HEK293 (cell line): Measurements from ENCODE around the gene GSN.

Source experiments
- CTCF ChIA-PET: fragments of 350-600 bp; formaldehyde crosslinking; extraction: SDS; loops from one replicate; lab custom pipeline; 2021; ENCODE audit warnings: antibody characterized with exemption; lab: Yijun Ruan, JAX
- POLR2A ChIA-PET: fragments of 300-600 bp; formaldehyde crosslinking; extraction: SDS; loops from one replicate; lab custom pipeline; 2020; ENCODE audit warnings: antibody characterized with exemption, inconsistent platforms; lab: Yijun Ruan, JAX
- H3K27ac ChIP-seq: fragments of 200-500 bp; sonication (Bioruptor generic); 2 replicates; pipeline ENCODE4 v1.5.1; 2014; ENCODE audit warnings: low read depth, low read length, control low read depth, inconsistent platforms; ENCODE audit errors: extremely low read depth
- H3K36me3 ChIP-seq, 2 experiments: fragments of 200-500 bp in 1 of 2; sonication (Bioruptor generic) in 1 of 2; 1 replicate in 1 of 2; 2 replicates in 1 of 2; pipeline ENCODE4 v1.5.1; 2014 to 2017; ENCODE audit warnings: inconsistent platforms in 2 of 2, low read length in 2 of 2; ENCODE audit not compliant: control insufficient read depth in 2 of 2, insufficient read depth in 1 of 2
- H3K4me1 ChIP-seq: fragments of 200-500 bp; sonication (Bioruptor generic); 2 replicates; pipeline ENCODE4 v1.5.1; 2014; ENCODE audit warnings: mild to moderate bottlenecking, low read length, inconsistent platforms; ENCODE audit not compliant: control insufficient read depth, insufficient read depth
- H3K4me3 ChIP-seq: 2 replicates; pipeline ENCODE4 v1.5.1; 2011; ENCODE audit warnings: low read depth, mild to moderate bottlenecking, control low read depth, low read length, moderate library complexity
- H3K9me3 ChIP-seq: fragments of 200-500 bp; sonication (Bioruptor generic); 2 replicates; pipeline ENCODE4 v1.5.1; 2014; ENCODE audit warnings: low read depth, low read length, inconsistent platforms; ENCODE audit not compliant: control insufficient read depth, insufficient read depth
- BCL11B ChIP-seq: fragments of 450-650 bp; formaldehyde crosslinking; IDR thresholded peaks from 2 replicates; pipeline ENCODE4 v1.5.1; 2016; ENCODE audit warnings: low read depth, missing biosample characterization, missing genetic modification characterization
- SP7 ChIP-seq: fragments of 450-650 bp; formaldehyde crosslinking; IDR thresholded peaks from 2 replicates; pipeline ENCODE4 v1.5.1; 2016; ENCODE audit warnings: missing biosample characterization, missing genetic modification characterization
- ZBTB17 ChIP-seq: fragments of 450-650 bp; formaldehyde crosslinking; IDR thresholded peaks from 2 replicates; pipeline ENCODE4 v1.5.1; 2016; ENCODE audit warnings: missing biosample characterization, missing genetic modification characterization
- ZFP37 ChIP-seq: fragments of 450-650 bp; formaldehyde crosslinking; IDR thresholded peaks from 2 replicates; pipeline ENCODE4 v1.5.1; 2016; ENCODE audit warnings: missing biosample characterization, missing genetic modification characterization
- ZNF132 ChIP-seq: fragments of 450-650 bp; formaldehyde crosslinking; IDR thresholded peaks from 2 replicates; pipeline ENCODE4 v1.5.1; 2017; ENCODE audit warnings: missing biosample characterization, missing genetic modification characterization, borderline replicate concordance
- ZNF148 ChIP-seq: fragments of 450-650 bp; formaldehyde crosslinking; IDR thresholded peaks from 2 replicates; pipeline ENCODE4 v1.5.0; 2017; ENCODE audit warnings: missing biosample characterization, missing genetic modification characterization, borderline replicate concordance
- ZNF2 ChIP-seq: fragments of 450-650 bp; formaldehyde crosslinking; IDR thresholded peaks from 2 replicates; pipeline ENCODE4 v1.5.1; 2016; ENCODE audit warnings: missing biosample characterization, missing genetic modification characterization
- ZNF202 ChIP-seq: fragments of 450-650 bp; formaldehyde crosslinking; IDR thresholded peaks from 2 replicates; pipeline ENCODE4 v1.5.1; 2016; ENCODE audit warnings: missing biosample characterization, missing genetic modification characterization, borderline replicate concordance
- ZNF610 ChIP-seq: fragments of 450-650 bp; formaldehyde crosslinking; IDR thresholded peaks from 2 replicates; pipeline ENCODE4 v1.5.1; 2016; ENCODE audit warnings: missing biosample characterization, missing genetic modification characterization, borderline replicate concordance
- ZNF623 ChIP-seq: fragments of 450-650 bp; formaldehyde crosslinking; IDR thresholded peaks from 2 replicates; pipeline ENCODE4 v1.5.1; 2016; ENCODE audit warnings: missing biosample characterization, missing genetic modification characterization
- TF ChIP-seq, protein P1 (sequence below): fragments of 450-650 bp; formaldehyde crosslinking; IDR thresholded peaks from 2 replicates; pipeline ENCODE4 v1.5.1; 2016; ENCODE audit warnings: missing biosample characterization, missing genetic modification characterization, borderline replicate concordance

Gene GSN

DNA sequence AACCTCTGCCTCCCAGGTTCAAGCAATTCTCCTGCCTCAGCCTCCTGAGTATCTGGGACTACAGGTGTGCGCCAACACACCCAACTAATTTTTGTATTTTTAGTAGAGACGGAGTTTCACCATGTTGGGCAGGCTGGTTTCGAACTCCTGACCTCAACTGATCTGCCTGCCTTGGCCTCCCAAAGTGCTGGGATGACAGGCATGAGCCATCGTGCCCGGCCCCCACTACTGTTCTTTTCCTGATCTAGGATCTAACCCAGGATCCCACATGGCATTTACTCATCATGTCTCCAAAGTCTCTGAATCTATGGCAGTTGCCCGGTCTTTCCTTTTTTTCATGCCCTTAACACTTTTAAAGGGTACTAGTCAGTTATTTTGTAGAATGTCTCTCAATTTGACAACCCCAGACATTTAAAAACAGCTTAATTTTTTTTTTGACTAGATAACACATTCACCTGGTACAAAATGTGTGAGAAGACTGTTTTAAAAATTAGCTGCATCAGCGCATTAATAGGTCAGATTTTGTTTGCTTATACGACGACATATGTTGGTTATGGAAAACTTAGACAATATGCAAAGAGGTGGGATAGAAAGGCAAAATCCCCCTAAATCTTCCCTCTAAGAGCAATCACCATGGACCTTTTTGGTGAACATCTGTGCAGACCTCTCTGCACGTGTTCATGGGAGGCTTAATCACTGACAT is 55.6 kb downstream of the GSN start (continued):
- no peak for TF ChIP-seq ZNF148
- no peak for TF ChIP-seq ZNF610 (tag by site-specific recombination)
- no peak for TF ChIP-seq ZNF202 (tag by site-specific recombination)
- no peak for TF ChIP-seq SP7 (tag by site-specific recombination)
- TF ChIP-seq BCL11B: no peak
- TF ChIP-seq ZNF132: no peak

DNA sequence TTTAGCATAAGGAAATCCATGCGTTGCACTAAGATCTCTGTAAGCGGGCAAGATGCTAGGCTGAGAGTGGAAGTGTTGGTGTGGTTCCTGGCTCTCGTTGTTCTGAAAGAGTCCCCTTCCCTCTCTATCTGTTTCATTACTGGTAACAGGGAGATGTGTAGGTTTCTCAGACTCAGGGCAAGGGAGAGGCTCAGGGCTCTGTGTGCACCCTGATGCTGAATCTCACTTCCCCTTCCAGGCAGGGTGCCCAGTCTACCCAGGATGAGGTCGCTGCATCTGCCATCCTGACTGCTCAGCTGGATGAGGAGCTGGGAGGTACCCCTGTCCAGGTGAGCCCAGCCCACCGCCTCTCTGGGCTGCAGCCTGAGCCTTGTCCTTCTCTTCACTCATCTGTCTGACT is 56.4 kb downstream of the GSN start:
- Histone ChIP-seq H3K9me3 (no peaks in the 10 kb centered on the region), H3K27ac (no peak overlapping the region), H3K4me1 (no peaks in the 10 kb centered on the region), H3K4me3 (no peak overlapping the region), H3K36me3 (peaks cover 0 to 55% of the 10 kb centered on the region in 2 experiments; a peak in 1 of 3 replicates)
- ChIA-PET CTCF (interaction anchor here (0.9 kb wide), 1 partner anchor 77 kb away, joined by 6 read pairs; no protein-coding TSS in a partner anchor), POLR2A (interaction anchor here (0.6 kb wide), 1 partner anchor 39 kb away, joined by 3 read pairs; no protein-coding TSS in a partner anchor)
- TF ChIP-seq ZFP37 (tag by site-specific recombination): no peak
- peak; percentile 45; the same call in 1 of the 2 replicates for TF ChIP-seq ZBTB17
- TF ChIP-seq, all 188 proteins: peak for 1

- POLR2A ChIA-PET: no interaction called here
Measured at GRCh38 chr9:121324755-121325154, 56.8 kb downstream of the GSN start.

GRCh38 chr9:121325387-121325786 is 57.4 kb downstream of the GSN start:
- H3K4me3 ChIP-seq: no peak overlapping the region
- no peaks in the 10 kb centered on the region for H3K9me3 ChIP-seq
- CTCF ChIA-PET: no interaction called here
- POLR2A ChIA-PET: no interaction called here
- peaks cover 0 to 63% of the 10 kb centered on the region in 2 experiments; a peak in 1 of 3 replicates for H3K36me3 ChIP-seq
- no peak overlapping the region for H3K27ac ChIP-seq
- H3K4me1 ChIP-seq: no peaks in the 10 kb centered on the region
- TF ChIP-seq ZNF623 (tag by site-specific recombination) (peak; percentile 18; the same call in 1 of the 2 replicates), ZNF2 (no peak)
- TF ChIP-seq, all 188 proteins: peak for 1

More at GRCh38 chr9:121324755-121325154, 56.8 kb downstream of the GSN start:
- no peak overlapping the region for H3K4me3 ChIP-seq
- H3K36me3 ChIP-seq: peaks cover 0 to 60% of the 10 kb centered on the region in 2 experiments; a peak in 1 of 3 replicates
- TF ChIP-seq, protein P1, sequence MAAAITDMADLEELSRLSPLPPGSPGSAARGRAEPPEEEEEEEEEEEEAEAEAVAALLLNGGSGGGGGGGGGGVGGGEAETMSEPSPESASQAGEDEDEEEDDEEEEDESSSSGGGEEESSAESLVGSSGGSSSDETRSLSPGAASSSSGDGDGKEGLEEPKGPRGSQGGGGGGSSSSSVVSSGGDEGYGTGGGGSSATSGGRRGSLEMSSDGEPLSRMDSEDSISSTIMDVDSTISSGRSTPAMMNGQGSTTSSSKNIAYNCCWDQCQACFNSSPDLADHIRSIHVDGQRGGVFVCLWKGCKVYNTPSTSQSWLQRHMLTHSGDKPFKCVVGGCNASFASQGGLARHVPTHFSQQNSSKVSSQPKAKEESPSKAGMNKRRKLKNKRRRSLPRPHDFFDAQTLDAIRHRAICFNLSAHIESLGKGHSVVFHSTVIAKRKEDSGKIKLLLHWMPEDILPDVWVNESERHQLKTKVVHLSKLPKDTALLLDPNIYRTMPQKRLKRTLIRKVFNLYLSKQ (tag by site-specific recombination): no peak
- peak; percentile 7; the same call in 1 of the 2 replicates for TF ChIP-seq ZBTB17
- H3K4me1 ChIP-seq: no peaks in the 10 kb centered on the region
- H3K9me3 ChIP-seq: no peaks in the 10 kb centered on the region
- CTCF ChIA-PET: no interaction called here
- no peak overlapping the region for H3K27ac ChIP-seq
